ENCODE results near the gene SLC6A13. TPM values are rescaled to one million over a fixed set of nuclear protein-coding genes. Genes with fewer than 3 reads are reported as not detected.

Gene SLC6A13
- polyA plus RNA-seq, 1 experiment, result not detected

DNA sequence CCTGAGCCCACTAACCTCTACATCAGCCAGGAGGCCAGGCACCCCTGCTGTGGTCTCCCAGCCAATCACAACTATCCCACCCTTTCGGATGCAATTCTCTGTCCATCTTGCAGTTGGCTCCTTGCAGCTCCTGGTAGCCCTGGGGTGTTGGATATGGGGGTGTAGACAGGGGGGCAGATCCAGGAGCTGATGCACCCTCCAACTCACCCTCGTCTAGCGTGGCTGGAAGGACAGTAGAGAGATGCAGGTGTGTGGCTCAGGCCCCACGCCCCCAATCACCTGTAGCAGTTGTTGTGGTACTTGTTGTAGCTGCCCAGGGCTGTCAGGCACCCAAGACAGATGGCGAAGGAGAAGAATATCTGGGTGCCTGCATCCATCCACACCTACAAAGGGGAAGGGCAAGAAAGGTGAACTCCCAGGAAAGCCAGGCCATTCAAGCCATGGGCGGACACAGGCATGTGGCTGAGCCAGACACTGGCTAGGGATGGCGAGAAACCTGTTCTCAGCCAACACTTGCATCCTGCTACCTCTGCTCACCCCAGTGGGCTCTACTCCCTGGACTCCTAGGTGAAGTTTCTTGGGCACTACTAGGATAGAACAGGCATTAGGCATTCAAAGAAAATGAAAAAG is 35.2 kb downstream of the SLC6A13 start:
- ChIA-PET POLR2A (no interaction called here), CTCF (no interaction called here)

DNA sequence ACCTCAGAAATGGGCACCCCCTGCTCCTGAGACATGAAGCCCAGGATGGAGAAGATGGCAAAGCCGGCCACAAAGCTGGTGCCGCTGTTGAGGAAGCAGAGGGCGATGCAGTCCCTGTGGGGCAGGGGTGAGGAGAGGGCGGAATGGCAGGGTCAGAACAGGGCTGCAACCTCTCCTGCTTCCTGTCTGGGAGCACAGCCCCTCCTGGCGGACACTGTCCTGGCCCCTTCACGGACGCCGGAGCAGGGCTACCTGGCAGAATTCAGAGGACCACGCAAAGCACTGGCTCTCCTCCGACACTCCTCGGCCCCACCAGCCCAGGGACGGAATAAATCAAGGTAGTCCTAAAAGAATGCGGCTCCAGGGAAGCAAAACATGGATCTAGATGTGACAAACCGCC is 36.2 kb downstream of the SLC6A13 start:
- H3K27ac ChIP-seq (ENCODE audit: low read depth, low read length), result no peak overlapping the region
- TF ChIP-seq, protein P1, sequence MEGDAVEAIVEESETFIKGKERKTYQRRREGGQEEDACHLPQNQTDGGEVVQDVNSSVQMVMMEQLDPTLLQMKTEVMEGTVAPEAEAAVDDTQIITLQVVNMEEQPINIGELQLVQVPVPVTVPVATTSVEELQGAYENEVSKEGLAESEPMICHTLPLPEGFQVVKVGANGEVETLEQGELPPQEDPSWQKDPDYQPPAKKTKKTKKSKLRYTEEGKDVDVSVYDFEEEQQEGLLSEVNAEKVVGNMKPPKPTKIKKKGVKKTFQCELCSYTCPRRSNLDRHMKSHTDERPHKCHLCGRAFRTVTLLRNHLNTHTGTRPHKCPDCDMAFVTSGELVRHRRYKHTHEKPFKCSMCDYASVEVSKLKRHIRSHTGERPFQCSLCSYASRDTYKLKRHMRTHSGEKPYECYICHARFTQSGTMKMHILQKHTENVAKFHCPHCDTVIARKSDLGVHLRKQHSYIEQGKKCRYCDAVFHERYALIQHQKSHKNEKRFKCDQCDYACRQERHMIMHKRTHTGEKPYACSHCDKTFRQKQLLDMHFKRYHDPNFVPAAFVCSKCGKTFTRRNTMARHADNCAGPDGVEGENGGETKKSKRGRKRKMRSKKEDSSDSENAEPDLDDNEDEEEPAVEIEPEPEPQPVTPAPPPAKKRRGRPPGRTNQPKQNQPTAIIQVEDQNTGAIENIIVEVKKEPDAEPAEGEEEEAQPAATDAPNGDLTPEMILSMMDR (IDR thresholded peaks at IDR 0.05; ENCODE audit: low read depth, low read length), result no peak
- CTCF ChIA-PET, result no interaction called here
- H3K27me3 ChIP-seq (ENCODE audit: control insufficient read depth, insufficient read depth, low read length), result peaks cover 53% of the 10 kb centered on the region
- H3K9me3 ChIP-seq (ENCODE audit: control insufficient read depth, insufficient read depth, low read length), result no peaks in the 10 kb centered on the region
- DNase-seq (ENCODE audit: low read depth, low spot score), result no peak
- H3K4me3 ChIP-seq (ENCODE audit: low read depth, low read length), result no peak overlapping the region
- POLR2A ChIA-PET, result no interaction called here

More for the DNA sequence above, 35.2 kb downstream of the SLC6A13 start:
- Histone ChIP-seq H3K27ac (ENCODE audit: low read depth, low read length) (no peak overlapping the region), H3K27me3 (ENCODE audit: control insufficient read depth, insufficient read depth, low read length) (peaks cover 59% of the 10 kb centered on the region), H3K4me3 (ENCODE audit: low read depth, low read length) (no peak overlapping the region), H3K9me3 (ENCODE audit: control insufficient read depth, insufficient read depth, low read length) (no peaks in the 10 kb centered on the region)
- TF ChIP-seq, protein P1 (IDR thresholded peaks at IDR 0.05; ENCODE audit: low read depth, low read length), result no peak
- DNase-seq (ENCODE audit: low read depth, low spot score), result no peak

DNA sequence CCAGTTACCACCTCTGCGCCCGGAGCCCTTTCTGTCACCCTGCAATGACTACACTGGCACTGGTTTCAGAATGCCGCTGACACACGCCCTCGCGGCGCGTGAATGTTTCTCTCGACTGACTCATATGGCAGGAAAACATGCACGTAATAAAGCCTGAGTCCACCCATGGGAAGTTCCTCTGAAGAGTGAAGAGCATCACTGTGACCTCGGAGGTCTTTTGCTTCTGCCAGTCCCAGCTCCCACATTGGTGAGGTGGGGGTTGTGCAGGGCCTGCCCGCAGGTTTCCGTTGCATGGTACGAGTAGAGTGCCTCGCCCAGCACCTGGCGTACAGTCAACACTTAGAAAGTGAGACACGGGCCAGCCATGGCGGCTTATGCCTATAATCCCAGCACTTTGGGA is 37.6 kb downstream of the SLC6A13 start:
- ChIA-PET POLR2A (no interaction called here), CTCF (no interaction called here)
- no peak overlapping the region for H3K4me3 ChIP-seq (ENCODE audit: low read depth, low read length)
- H3K9me3 ChIP-seq (ENCODE audit: control insufficient read depth, insufficient read depth, low read length), result no peaks in the 10 kb centered on the region
- H3K27ac ChIP-seq (ENCODE audit: low read depth, low read length), result no peak overlapping the region
- peaks cover 50% of the 10 kb centered on the region for H3K27me3 ChIP-seq (ENCODE audit: control insufficient read depth, insufficient read depth, low read length)
- TF ChIP-seq, protein P1 (IDR thresholded peaks at IDR 0.05; ENCODE audit: low read depth, low read length), result no peak
- no peak for DNase-seq (ENCODE audit: low read depth, low spot score)

DNA sequence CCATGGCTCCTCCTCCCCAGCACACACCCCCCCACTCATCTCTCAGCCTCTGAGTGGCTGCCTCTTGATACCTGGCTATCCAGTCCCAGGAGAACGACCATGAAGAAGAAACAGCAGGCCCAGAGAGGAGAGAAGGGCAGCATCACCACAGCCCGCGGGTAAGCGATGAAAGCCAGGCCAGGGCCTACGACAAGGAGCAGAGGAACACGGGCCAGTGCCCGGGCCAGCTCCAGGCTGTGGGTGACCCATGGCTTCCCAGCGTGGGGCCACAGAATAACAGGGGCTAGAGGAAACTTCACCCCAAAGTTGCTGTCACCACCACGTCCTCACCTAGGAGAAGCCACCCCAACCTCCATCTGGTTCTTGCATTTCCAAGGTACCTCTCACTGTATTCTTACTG is 38.3 kb downstream of the SLC6A13 start:
- H3K4me3 ChIP-seq (ENCODE audit: low read depth, low read length), result no peak overlapping the region
- H3K27me3 ChIP-seq (ENCODE audit: control insufficient read depth, insufficient read depth, low read length), result peaks cover 43% of the 10 kb centered on the region
- CTCF ChIA-PET, result no interaction called here
- H3K9me3 ChIP-seq (ENCODE audit: control insufficient read depth, insufficient read depth, low read length), result no peaks in the 10 kb centered on the region
- POLR2A ChIA-PET, result no interaction called here
- TF ChIP-seq, protein P1 (IDR thresholded peaks at IDR 0.05; ENCODE audit: low read depth, low read length), result no peak
- no peak overlapping the region for H3K27ac ChIP-seq (ENCODE audit: low read depth, low read length)
- no peak for DNase-seq (ENCODE audit: low read depth, low spot score)

- no peak overlapping the region for H3K4me3 ChIP-seq (ENCODE audit: low read depth, low read length)
- H3K27me3 ChIP-seq (ENCODE audit: control insufficient read depth, insufficient read depth, low read length), result peaks cover 40% of the 10 kb centered on the region
- H3K9me3 ChIP-seq (ENCODE audit: control insufficient read depth, insufficient read depth, low read length), result no peaks in the 10 kb centered on the region
- DNase-seq (ENCODE audit: low read depth, low spot score), result no peak
- POLR2A ChIA-PET, result no interaction called here
- no peak overlapping the region for H3K27ac ChIP-seq (ENCODE audit: low read depth, low read length)
- TF ChIP-seq, protein P1 (IDR thresholded peaks at IDR 0.05; ENCODE audit: low read depth, low read length), result no peak
- CTCF ChIA-PET, result no interaction called here
Measured at GRCh38 chr12:223841-224240, 38.8 kb downstream of the SLC6A13 start.
